Measurements from ENCODE around the gene SCT. TPM values are rescaled to one million over a fixed set of nuclear protein-coding genes. Genes with fewer than 3 reads are reported as not detected.
A peak's percentile ranks its signal among the peaks of the same experiment; 100 is the strongest.

Gene SCT, protein sequence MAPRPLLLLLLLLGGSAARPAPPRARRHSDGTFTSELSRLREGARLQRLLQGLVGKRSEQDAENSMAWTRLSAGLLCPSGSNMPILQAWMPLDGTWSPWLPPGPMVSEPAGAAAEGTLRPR
- not detected in 2 replicates for total RNA-seq (2014; rRNA removed; shearing (Covaris generic))
- 2.6 and 3.8 TPM in 2 replicates for polyA plus RNA-seq (2016; fragmentation: Nextera tagmentation; extraction: Ambion mirVana)
- long read RNA-seq: 0 reads

DNA sequence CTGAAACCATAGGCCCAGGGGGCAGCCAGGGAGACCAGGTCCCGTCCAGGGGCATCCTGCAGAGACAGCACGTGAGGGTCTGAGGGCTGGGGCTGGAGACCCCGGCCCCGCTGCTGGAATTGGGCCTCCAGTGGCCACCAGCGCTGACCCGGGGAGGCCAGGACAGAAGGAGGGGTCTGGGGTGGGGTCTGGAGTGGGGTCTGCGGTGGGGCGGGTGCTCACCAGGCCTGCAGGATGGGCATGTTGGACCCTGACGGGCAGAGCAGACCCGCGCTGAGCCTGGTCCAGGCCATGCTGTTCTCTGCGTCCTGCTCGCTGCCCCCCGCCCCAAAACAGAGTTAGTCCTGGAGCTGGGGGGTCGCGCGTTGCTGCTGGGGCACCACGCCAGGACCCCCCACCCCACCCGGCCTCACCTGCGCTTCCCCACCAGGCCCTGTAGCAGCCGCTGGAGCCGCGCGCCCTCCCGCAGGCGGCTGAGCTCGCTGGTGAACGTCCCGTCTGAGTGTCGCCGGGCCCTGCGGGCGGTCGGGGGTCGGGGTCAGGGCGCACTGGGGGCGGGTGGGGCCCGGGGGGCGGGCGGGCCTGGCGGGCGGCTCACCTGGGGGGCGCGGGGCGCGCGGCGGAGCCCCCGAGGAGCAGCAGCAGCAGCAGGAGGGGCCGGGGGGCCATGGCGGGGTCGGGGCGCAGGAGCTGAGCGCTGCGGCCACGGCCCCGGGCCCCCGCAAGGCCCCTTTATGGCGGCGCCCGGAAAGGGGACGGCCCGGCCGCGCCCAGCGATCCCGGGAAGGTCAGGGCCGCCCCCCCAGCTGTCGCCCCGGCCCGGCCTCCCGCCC lies at the start of gene SCT:
SCT (minus strand) TSS at position 707 of the 833 bp plus-strand sequence; CDS start at position 669, 38 bp downstream.
- peak within 1 kb of the TSS; percentile 77 for H3K4me2 ChIP-seq
- no peak within 1 kb of the TSS for H3K27ac Mint-ChIP-seq
- no peak within 1 kb of the TSS for H3K27ac ChIP-seq (ENCODE audit: low read depth)
- H3F3A ChIP-seq (replicated peaks; ENCODE audit: low read depth): 0 out of 2 replicates have a peak, but pooled peaks cover 9% of the 10 kb centered on the region
- H3K9me3 Mint-ChIP-seq: peaks cover 15% of the 10 kb centered on the region
- ATAC-seq (peak; percentile 26), DNase-seq (ENCODE audit: low spot score) (no peak)
- no peak within 1 kb of the TSS for H2AFZ ChIP-seq
- no peaks in the 10 kb centered on the region for H3K79me2 ChIP-seq (replicated peaks; ENCODE audit: insufficient read depth)
- peaks cover 3% of the 10 kb centered on the region; the same call in 1 of the 3 replicates for H3K36me3 Mint-ChIP-seq (ENCODE audit: low read depth)
- H3K36me3 ChIP-seq (ENCODE audit: insufficient read depth): no peaks in the 10 kb centered on the region
- peaks cover 24% of the 10 kb centered on the region for H3K27me3 ChIP-seq (ENCODE audit: insufficient read depth)
- H4K20me1 ChIP-seq (replicated peaks; ENCODE audit: insufficient read depth): no peaks in the 10 kb centered on the region
- H3K27me3 Mint-ChIP-seq (ENCODE audit: insufficient read depth, low read depth, poor library complexity): peaks cover 32% of the 10 kb centered on the region
- H3K4me3 ChIP-seq: peak within 1 kb of the TSS; percentile 48; the same call in 1 of the 2 replicates
- peak within 1 kb of the TSS; percentile 66 for H3K4me3 Mint-ChIP-seq
- H3K9me2 ChIP-seq (ENCODE audit: insufficient read depth): no peaks in the 10 kb centered on the region
- H3K4me1 Mint-ChIP-seq: peaks cover 21% of the 10 kb centered on the region
- TF ChIP-seq EZH2 (IDR thresholded peaks at IDR 0.05; ENCODE audit: low read depth, unreplicated experiment) (no peak), CREB1 (CRISPR knock-in tag; IDR thresholded peaks at IDR 0.05; ENCODE audit: low read depth) (no peak), NANOG (IDR thresholded peaks at IDR 0.05; ENCODE audit: borderline replicate concordance) (no peak), POLR2AphosphoS5 (IDR thresholded peaks at IDR 0.05; ENCODE audit: low read depth) (no peak), STAT1 (IDR thresholded peaks at IDR 0.05; ENCODE audit: unreplicated experiment) (no peak), ZNF114 (CRISPR knock-in tag; IDR thresholded peaks at IDR 0.05) (no peak), EZH2phosphoT487 (IDR thresholded peaks at IDR 0.05; ENCODE audit: unreplicated experiment) (no peak), JUNB (IDR thresholded peaks at IDR 0.05; ENCODE audit: unreplicated experiment) (no peak), ZNF331 (CRISPR knock-in tag; IDR thresholded peaks at IDR 0.05; ENCODE audit: low read depth) (no peak)
- TF ChIP-seq, protein P1, sequence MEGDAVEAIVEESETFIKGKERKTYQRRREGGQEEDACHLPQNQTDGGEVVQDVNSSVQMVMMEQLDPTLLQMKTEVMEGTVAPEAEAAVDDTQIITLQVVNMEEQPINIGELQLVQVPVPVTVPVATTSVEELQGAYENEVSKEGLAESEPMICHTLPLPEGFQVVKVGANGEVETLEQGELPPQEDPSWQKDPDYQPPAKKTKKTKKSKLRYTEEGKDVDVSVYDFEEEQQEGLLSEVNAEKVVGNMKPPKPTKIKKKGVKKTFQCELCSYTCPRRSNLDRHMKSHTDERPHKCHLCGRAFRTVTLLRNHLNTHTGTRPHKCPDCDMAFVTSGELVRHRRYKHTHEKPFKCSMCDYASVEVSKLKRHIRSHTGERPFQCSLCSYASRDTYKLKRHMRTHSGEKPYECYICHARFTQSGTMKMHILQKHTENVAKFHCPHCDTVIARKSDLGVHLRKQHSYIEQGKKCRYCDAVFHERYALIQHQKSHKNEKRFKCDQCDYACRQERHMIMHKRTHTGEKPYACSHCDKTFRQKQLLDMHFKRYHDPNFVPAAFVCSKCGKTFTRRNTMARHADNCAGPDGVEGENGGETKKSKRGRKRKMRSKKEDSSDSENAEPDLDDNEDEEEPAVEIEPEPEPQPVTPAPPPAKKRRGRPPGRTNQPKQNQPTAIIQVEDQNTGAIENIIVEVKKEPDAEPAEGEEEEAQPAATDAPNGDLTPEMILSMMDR (conservative IDR thresholded peaks at IDR 0.05; ENCODE audit: low read depth in 2 of 2): no peak
- TF ChIP-seq, protein P2, sequence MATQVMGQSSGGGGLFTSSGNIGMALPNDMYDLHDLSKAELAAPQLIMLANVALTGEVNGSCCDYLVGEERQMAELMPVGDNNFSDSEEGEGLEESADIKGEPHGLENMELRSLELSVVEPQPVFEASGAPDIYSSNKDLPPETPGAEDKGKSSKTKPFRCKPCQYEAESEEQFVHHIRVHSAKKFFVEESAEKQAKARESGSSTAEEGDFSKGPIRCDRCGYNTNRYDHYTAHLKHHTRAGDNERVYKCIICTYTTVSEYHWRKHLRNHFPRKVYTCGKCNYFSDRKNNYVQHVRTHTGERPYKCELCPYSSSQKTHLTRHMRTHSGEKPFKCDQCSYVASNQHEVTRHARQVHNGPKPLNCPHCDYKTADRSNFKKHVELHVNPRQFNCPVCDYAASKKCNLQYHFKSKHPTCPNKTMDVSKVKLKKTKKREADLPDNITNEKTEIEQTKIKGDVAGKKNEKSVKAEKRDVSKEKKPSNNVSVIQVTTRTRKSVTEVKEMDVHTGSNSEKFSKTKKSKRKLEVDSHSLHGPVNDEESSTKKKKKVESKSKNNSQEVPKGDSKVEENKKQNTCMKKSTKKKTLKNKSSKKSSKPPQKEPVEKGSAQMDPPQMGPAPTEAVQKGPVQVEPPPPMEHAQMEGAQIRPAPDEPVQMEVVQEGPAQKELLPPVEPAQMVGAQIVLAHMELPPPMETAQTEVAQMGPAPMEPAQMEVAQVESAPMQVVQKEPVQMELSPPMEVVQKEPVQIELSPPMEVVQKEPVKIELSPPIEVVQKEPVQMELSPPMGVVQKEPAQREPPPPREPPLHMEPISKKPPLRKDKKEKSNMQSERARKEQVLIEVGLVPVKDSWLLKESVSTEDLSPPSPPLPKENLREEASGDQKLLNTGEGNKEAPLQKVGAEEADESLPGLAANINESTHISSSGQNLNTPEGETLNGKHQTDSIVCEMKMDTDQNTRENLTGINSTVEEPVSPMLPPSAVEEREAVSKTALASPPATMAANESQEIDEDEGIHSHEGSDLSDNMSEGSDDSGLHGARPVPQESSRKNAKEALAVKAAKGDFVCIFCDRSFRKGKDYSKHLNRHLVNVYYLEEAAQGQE (IDR thresholded peaks at IDR 0.05; ENCODE audit: unreplicated experiment): no peak
- TF ChIP-seq, protein P3, sequence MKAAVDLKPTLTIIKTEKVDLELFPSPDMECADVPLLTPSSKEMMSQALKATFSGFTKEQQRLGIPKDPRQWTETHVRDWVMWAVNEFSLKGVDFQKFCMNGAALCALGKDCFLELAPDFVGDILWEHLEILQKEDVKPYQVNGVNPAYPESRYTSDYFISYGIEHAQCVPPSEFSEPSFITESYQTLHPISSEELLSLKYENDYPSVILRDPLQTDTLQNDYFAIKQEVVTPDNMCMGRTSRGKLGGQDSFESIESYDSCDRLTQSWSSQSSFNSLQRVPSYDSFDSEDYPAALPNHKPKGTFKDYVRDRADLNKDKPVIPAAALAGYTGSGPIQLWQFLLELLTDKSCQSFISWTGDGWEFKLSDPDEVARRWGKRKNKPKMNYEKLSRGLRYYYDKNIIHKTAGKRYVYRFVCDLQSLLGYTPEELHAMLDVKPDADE (IDR thresholded peaks at IDR 0.05): no peak
- TF ChIP-seq, protein P4, sequence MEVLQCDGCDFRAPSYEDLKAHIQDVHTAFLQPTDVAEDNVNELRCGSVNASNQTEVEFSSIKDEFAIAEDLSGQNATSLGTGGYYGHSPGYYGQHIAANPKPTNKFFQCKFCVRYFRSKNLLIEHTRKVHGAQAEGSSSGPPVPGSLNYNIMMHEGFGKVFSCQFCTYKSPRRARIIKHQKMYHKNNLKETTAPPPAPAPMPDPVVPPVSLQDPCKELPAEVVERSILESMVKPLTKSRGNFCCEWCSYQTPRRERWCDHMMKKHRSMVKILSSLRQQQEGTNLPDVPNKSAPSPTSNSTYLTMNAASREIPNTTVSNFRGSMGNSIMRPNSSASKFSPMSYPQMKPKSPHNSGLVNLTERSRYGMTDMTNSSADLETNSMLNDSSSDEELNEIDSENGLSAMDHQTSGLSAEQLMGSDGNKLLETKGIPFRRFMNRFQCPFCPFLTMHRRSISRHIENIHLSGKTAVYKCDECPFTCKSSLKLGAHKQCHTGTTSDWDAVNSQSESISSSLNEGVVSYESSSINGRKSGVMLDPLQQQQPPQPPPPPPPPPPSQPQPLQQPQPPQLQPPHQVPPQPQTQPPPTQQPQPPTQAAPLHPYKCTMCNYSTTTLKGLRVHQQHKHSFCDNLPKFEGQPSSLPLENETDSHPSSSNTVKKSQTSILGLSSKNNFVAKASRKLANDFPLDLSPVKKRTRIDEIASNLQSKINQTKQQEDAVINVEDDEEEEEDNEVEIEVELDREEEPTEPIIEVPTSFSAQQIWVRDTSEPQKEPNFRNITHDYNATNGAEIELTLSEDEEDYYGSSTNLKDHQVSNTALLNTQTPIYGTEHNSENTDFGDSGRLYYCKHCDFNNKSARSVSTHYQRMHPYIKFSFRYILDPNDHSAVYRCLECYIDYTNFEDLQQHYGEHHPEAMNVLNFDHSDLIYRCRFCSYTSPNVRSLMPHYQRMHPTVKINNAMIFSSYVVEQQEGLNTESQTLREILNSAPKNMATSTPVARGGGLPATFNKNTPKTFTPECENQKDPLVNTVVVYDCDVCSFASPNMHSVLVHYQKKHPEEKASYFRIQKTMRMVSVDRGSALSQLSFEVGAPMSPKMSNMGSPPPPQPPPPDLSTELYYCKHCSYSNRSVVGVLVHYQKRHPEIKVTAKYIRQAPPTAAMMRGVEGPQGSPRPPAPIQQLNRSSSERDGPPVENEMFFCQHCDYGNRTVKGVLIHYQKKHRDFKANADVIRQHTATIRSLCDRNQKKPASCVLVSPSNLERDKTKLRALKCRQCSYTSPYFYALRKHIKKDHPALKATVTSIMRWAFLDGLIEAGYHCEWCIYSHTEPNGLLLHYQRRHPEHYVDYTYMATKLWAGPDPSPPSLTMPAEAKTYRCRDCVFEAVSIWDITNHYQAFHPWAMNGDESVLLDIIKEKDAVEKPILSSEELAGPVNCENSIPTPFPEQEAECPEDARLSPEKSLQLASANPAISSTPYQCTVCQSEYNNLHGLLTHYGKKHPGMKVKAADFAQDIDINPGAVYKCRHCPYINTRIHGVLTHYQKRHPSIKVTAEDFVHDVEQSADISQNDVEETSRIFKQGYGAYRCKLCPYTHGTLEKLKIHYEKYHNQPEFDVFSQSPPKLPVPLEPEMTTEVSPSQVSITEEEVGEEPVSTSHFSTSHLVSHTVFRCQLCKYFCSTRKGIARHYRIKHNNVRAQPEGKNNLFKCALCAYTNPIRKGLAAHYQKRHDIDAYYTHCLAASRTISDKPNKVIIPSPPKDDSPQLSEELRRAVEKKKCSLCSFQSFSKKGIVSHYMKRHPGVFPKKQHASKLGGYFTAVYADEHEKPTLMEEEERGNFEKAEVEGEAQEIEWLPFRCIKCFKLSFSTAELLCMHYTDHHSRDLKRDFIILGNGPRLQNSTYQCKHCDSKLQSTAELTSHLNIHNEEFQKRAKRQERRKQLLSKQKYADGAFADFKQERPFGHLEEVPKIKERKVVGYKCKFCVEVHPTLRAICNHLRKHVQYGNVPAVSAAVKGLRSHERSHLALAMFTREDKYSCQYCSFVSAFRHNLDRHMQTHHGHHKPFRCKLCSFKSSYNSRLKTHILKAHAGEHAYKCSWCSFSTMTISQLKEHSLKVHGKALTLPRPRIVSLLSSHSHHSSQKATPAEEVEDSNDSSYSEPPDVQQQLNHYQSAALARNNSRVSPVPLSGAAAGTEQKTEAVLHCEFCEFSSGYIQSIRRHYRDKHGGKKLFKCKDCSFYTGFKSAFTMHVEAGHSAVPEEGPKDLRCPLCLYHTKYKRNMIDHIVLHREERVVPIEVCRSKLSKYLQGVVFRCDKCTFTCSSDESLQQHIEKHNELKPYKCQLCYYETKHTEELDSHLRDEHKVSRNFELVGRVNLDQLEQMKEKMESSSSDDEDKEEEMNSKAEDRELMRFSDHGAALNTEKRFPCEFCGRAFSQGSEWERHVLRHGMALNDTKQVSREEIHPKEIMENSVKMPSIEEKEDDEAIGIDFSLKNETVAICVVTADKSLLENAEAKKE (CRISPR knock-in tag; IDR thresholded peaks at IDR 0.05): no peak
- peaks cover 4% of the 10 kb centered on the region; the same call in 1 of the 2 replicates for H3K4me1 ChIP-seq (ENCODE audit: insufficient read depth)

Measured in GM23338 (cell line).